Endothelial cell of umbilical vein (primary cell): Measurements from ENCODE around the gene SDCCAG8.
A peak's percentile ranks its signal among the peaks of the same experiment; 100 is the strongest.

Experiments used
- CTCF ChIP-seq, 2 donors: IDR thresholded peaks; 1 replicate in 1 of 2; 2 replicates in 1 of 2; pipeline ENCODE4 v1.5.1; 2011; ENCODE audit warnings: low read length in 2 of 2, mild to moderate bottlenecking in 2 of 2, moderate library complexity in 2 of 2, control low read depth in 1 of 2, inconsistent platforms in 1 of 2, low read depth in 1 of 2; ENCODE audit not compliant: insufficient read depth in 1 of 2; ENCODE audit errors: extremely low read depth in 1 of 2
- EZH2 ChIP-seq: IDR thresholded peaks from 2 replicates; pipeline ENCODE4 v1.6.1; 2012; ENCODE audit warnings: borderline replicate concordance, low read depth, mild to moderate bottlenecking, moderate library complexity, low read length, inconsistent platforms; ENCODE audit not compliant: severe bottlenecking
- GATA2 ChIP-seq: IDR thresholded peaks from 2 replicates; pipeline ENCODE4 v1.7.0; 2011; ENCODE audit warnings: low read depth, mild to moderate bottlenecking, moderate library complexity, mixed read lengths, low read length; ENCODE audit not compliant: insufficient read length, insufficient read depth
- POLR2A ChIP-seq: IDR thresholded peaks from 2 replicates; pipeline ENCODE4 v1.6.1; 2012; ENCODE audit warnings: low read depth, mild to moderate bottlenecking, control low read depth, low read length
- POLR2AphosphoS5 ChIP-seq: IDR thresholded peaks from 2 replicates; pipeline ENCODE4 v1.6.1; 2012; ENCODE audit warnings: low read depth, mild to moderate bottlenecking, control low read depth, low read length, moderate library complexity; ENCODE audit not compliant: insufficient read depth

GRCh38 chr1:243483071-243483771 lies 227.4 kb downstream of the SDCCAG8 start:
- TF ChIP-seq CTCF (IDR thresholded peaks at IDR 0.05; ENCODE audit: extremely low read depth in 1 of 2, insufficient read depth in 1 of 2, low read depth in 1 of 2, low read length in 2 of 2): no peak
- peak; percentile 23 for TF ChIP-seq POLR2AphosphoS5
- no peak for TF ChIP-seq GATA2
- no peak for TF ChIP-seq POLR2A
- TF ChIP-seq EZH2: no peak
